Nephron progenitor cell (in vitro differentiated cells): Measurements from ENCODE around the gene CILP2.

Experiments
- DNase-seq: peaks from one replicate; pipeline ENCODE4 v3.0.0; 2021
- H3K27ac Mint-ChIP-seq: 2 replicates; pipeline ENCODE4 v1.8.0; 2021; ENCODE audit warnings: mild to moderate bottlenecking, moderate library complexity, mixed read lengths
- H3K27me3 Mint-ChIP-seq: 2 replicates; pipeline ENCODE4 v1.8.0; 2021; ENCODE audit warnings: mild to moderate bottlenecking, low read depth, mixed read lengths; ENCODE audit not compliant: poor library complexity
- H3K36me3 Mint-ChIP-seq: 2 replicates; pipeline ENCODE4 v1.8.0; 2021; ENCODE audit warnings: low read depth, mixed read lengths
- H3K4me1 Mint-ChIP-seq: 2 replicates; pipeline ENCODE4 v1.8.0; 2021; ENCODE audit warnings: mixed read lengths
- H3K4me3 Mint-ChIP-seq: 2 replicates; pipeline ENCODE4 v1.8.0; 2021; ENCODE audit warnings: mild to moderate bottlenecking, moderate library complexity, mixed read lengths
- H3K9me3 Mint-ChIP-seq: 2 replicates; pipeline ENCODE4 v1.8.0; 2021; ENCODE audit warnings: mild to moderate bottlenecking, moderate library complexity, mixed read lengths
- TF ChIP-seq, protein P1 (sequence below): fragments of 200-600 bp; sonication (generic); IDR thresholded peaks from 2 replicates; pipeline ENCODE4 v1.5.0; 2021; ENCODE audit warnings: antibody characterized with exemption

The CILP2 gene

DNA sequence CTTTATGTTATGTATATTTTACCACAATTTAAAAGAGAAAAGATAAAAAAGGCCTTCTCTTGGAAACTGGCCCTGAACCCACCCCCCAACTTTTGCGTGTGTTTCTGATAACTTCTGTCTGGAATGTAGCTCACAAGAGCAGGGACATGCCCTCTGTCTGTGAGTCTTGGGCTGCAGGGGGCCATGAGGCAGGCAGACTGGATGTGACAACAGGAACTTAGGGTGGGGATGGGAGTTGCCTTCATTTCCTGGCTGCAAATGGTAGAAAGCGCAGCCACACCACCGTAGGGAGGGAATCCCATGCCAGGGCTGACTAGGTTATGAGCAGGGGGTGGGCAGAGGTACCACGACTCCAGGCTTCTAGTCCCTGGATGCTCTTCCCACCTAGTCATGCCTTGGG, 21.9 kb downstream of the CILP2 start:
- H3K27ac Mint-ChIP-seq: no peak overlapping the region
- TF ChIP-seq, protein P1, sequence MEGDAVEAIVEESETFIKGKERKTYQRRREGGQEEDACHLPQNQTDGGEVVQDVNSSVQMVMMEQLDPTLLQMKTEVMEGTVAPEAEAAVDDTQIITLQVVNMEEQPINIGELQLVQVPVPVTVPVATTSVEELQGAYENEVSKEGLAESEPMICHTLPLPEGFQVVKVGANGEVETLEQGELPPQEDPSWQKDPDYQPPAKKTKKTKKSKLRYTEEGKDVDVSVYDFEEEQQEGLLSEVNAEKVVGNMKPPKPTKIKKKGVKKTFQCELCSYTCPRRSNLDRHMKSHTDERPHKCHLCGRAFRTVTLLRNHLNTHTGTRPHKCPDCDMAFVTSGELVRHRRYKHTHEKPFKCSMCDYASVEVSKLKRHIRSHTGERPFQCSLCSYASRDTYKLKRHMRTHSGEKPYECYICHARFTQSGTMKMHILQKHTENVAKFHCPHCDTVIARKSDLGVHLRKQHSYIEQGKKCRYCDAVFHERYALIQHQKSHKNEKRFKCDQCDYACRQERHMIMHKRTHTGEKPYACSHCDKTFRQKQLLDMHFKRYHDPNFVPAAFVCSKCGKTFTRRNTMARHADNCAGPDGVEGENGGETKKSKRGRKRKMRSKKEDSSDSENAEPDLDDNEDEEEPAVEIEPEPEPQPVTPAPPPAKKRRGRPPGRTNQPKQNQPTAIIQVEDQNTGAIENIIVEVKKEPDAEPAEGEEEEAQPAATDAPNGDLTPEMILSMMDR: no peak
- no peaks in the 10 kb centered on the region for H3K9me3 Mint-ChIP-seq
- no peak for DNase-seq
- peaks cover 6% of the 10 kb centered on the region for H3K36me3 Mint-ChIP-seq
- H3K4me3 Mint-ChIP-seq: no peak overlapping the region
- peaks cover 12% of the 10 kb centered on the region for H3K4me1 Mint-ChIP-seq
- H3K27me3 Mint-ChIP-seq: no peaks in the 10 kb centered on the region

- DNase-seq: no peak
- peaks cover 12% of the 10 kb centered on the region for H3K4me1 Mint-ChIP-seq
- no peaks in the 10 kb centered on the region for H3K27me3 Mint-ChIP-seq
- H3K4me3 Mint-ChIP-seq: no peak overlapping the region
- peak overlapping the region; percentile 93 for H3K27ac Mint-ChIP-seq
- H3K36me3 Mint-ChIP-seq: peaks cover 8% of the 10 kb centered on the region
- H3K9me3 Mint-ChIP-seq: no peaks in the 10 kb centered on the region
- TF ChIP-seq, protein P1: no peak
Observed at GRCh38 chr19:19561946-19562664, 24.0 kb downstream of the CILP2 start.

DNA sequence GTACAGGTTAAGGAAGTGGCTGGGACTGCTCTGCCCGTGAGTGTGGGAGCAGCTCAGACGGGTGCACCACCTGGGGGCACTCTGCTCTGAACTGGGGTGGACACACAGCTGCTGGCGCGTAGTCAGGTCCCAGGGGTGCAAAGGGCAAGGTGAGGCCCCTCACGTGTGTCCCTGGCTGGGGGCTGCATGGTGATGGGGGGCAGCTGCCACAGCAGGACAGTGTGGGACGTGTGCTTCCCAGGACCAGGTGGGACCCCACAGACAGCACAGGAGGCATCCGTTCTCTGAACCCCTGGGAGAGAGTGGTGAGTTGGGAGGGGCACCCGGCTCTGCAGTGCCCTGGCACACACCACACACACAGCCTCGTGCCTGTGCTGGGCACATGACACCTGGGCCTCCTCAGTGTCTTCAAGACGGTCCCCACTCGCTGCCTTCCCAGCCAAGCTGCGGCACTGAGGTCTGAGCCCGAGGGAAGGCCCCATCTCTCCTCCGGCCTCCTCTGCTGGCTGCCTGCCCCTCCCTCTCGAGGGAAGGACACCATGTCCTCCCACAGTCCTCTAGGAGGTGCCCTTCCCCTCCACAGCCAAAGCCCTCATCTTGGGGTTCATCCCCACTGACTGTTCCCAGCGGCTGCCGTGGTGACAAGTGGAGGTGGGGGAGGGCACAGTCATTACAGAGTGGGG, 24.7 kb downstream of the CILP2 start:
- no peaks in the 10 kb centered on the region for H3K9me3 Mint-ChIP-seq
- H3K27me3 Mint-ChIP-seq: no peaks in the 10 kb centered on the region
- no peak overlapping the region for H3K4me3 Mint-ChIP-seq
- H3K4me1 Mint-ChIP-seq: peaks cover 12% of the 10 kb centered on the region
- TF ChIP-seq, protein P1: no peak
- H3K36me3 Mint-ChIP-seq: peaks cover 12% of the 10 kb centered on the region
- no peak for DNase-seq
- no peak overlapping the region for H3K27ac Mint-ChIP-seq

GRCh38 chr19:19563348-19563848, 25.3 kb downstream of the CILP2 start:
- Mint-ChIP-seq H3K9me3 (no peaks in the 10 kb centered on the region), H3K36me3 (peaks cover 13% of the 10 kb centered on the region), H3K4me1 (peaks cover 12% of the 10 kb centered on the region), H3K27ac (no peak overlapping the region), H3K27me3 (no peaks in the 10 kb centered on the region), H3K4me3 (no peak overlapping the region)
- no peak for DNase-seq
- TF ChIP-seq, protein P1: no peak

GRCh38 chr19:19566306-19566705, 28.2 kb downstream of the CILP2 start:
- H3K4me1 Mint-ChIP-seq: peaks cover 12% of the 10 kb centered on the region
- no peaks in the 10 kb centered on the region for H3K9me3 Mint-ChIP-seq
- H3K27me3 Mint-ChIP-seq: no peaks in the 10 kb centered on the region
- DNase-seq: no peak
- H3K27ac Mint-ChIP-seq: peak overlapping the region; percentile 68
- no peak overlapping the region for H3K4me3 Mint-ChIP-seq
- TF ChIP-seq, protein P1: no peak
- H3K36me3 Mint-ChIP-seq: peaks cover 35% of the 10 kb centered on the region
